Measurements from ENCODE around the gene SRSF8. TPM values are rescaled to one million over a fixed set of nuclear protein-coding genes. Genes with fewer than 3 reads are reported as not detected.

The SRSF8 gene
- total and polyA plus RNA-seq, 2 donors from 2014 or later, result 45.6 to 64.2 TPM

GRCh38 chr11:95104121-95104830 lies 37.6 kb downstream of the SRSF8 start:
- no peak for DNase-seq

GRCh38 chr11:95104856-95105255 lies 38.1 kb downstream of the SRSF8 start:
- Histone ChIP-seq H3K27me3 (ENCODE audit: control insufficient read depth, insufficient read depth, low read length) (no peaks in the 10 kb centered on the region), H3K9me3 (ENCODE audit: control insufficient read depth in 2 of 3, insufficient read depth in 1 of 3, low read length in 3 of 3) (no peaks in the 10 kb centered on the region), H3K9ac (ENCODE audit: low read length in 3 of 3) (no peak overlapping the region), H3K4me3 (ENCODE audit: low read length in 3 of 3) (no peak overlapping the region), H3K4me1 (ENCODE audit: control insufficient read depth in 2 of 3, insufficient read depth in 2 of 3, low read depth in 1 of 3, low read length in 3 of 3) (peaks cover 0 to 3% (median 0%) of the 10 kb centered on the region in 3 donors), H3K36me3 (ENCODE audit: control insufficient read depth in 2 of 3, insufficient read depth in 3 of 3, low read length in 3 of 3) (peaks cover 0 to 5% (median 0%) of the 10 kb centered on the region in 3 donors), H3K27ac (ENCODE audit: low read depth in 2 of 2, low read length in 2 of 2) (no peak overlapping the region)
- FAIRE-seq (no peak), DNase-seq (no peak)
- intact Hi-C loops (cut with DNase I), result no loop called here
- no peak for TF ChIP-seq CTCF (IDR thresholded peaks at IDR 0.05; ENCODE audit: borderline replicate concordance, extremely low read depth, insufficient read depth)

More at GRCh38 chr11:95104121-95104830, 37.6 kb downstream of the SRSF8 start:
- Histone ChIP-seq H3K9ac (ENCODE audit: low read length in 3 of 3) (no peak overlapping the region), H3K27ac (ENCODE audit: low read depth in 2 of 2, low read length in 2 of 2) (no peak overlapping the region), H3K4me3 (ENCODE audit: low read length in 3 of 3) (no peak overlapping the region), H3K36me3 (ENCODE audit: control insufficient read depth in 2 of 3, insufficient read depth in 3 of 3, low read length in 3 of 3) (peaks cover 0 to under 1% (median 0%) of the 10 kb centered on the region in 3 donors), H3K4me1 (ENCODE audit: control insufficient read depth in 2 of 3, insufficient read depth in 2 of 3, low read depth in 1 of 3, low read length in 3 of 3) (no peaks in the 10 kb centered on the region), H3K9me3 (ENCODE audit: control insufficient read depth in 2 of 3, insufficient read depth in 1 of 3, low read length in 3 of 3) (no peaks in the 10 kb centered on the region), H3K27me3 (ENCODE audit: control insufficient read depth, insufficient read depth, low read length) (no peaks in the 10 kb centered on the region)
- FAIRE-seq, result no peak
- intact Hi-C loops (cut with DNase I), result no loop called here
- no peak for TF ChIP-seq CTCF (IDR thresholded peaks at IDR 0.05; ENCODE audit: borderline replicate concordance, extremely low read depth, insufficient read depth)

- TF ChIP-seq CTCF (IDR thresholded peaks at IDR 0.05; ENCODE audit: borderline replicate concordance, extremely low read depth, insufficient read depth), result no peak
- DNase-seq (peak in 3 of 5 donors; percentile 16 to 78 (median 45)), FAIRE-seq (no peak)
- Histone ChIP-seq H3K27me3 (ENCODE audit: control insufficient read depth, insufficient read depth, low read length) (no peaks in the 10 kb centered on the region), H3K4me3 (ENCODE audit: low read length in 3 of 3) (no peak overlapping the region), H3K9ac (ENCODE audit: low read length in 3 of 3) (no peak overlapping the region), H3K9me3 (ENCODE audit: control insufficient read depth in 2 of 3, insufficient read depth in 1 of 3, low read length in 3 of 3) (no peaks in the 10 kb centered on the region), H3K27ac (ENCODE audit: low read depth in 2 of 2, low read length in 2 of 2) (peak overlapping the region in 1 of 2 donors; percentile 18), H3K36me3 (ENCODE audit: control insufficient read depth in 2 of 3, insufficient read depth in 3 of 3, low read length in 3 of 3) (peaks cover 0 to 5% (median 0%) of the 10 kb centered on the region in 3 donors), H3K4me1 (ENCODE audit: control insufficient read depth in 2 of 3, insufficient read depth in 2 of 3, low read depth in 1 of 3, low read length in 3 of 3) (peaks cover 0 to 3% (median 0%) of the 10 kb centered on the region in 3 donors)
- intact Hi-C loops (cut with DNase I), result no loop called here
Observed at GRCh38 chr11:95108159-95108611, 41.5 kb downstream of the SRSF8 start.

All from kidney (tissue), 14 donors.